HG02973 (cell line): ENCODE results near the gene DSTN.

Source experiments
- ATAC-seq: cut with Tn5 transposase; IDR thresholded peaks from one replicate; pipeline ENCODE4 v1.9.1; 2021; ENCODE audit warnings: moderate library complexity; ENCODE audit not compliant: unreplicated experiment

The DSTN gene

GRCh38 chr20:17569616-17570346 is at the start of gene DSTN:
DSTN (plus strand) TSS chr20:17570075; CDS start chr20:17570209, 134 bp downstream.
- ATAC-seq = peak; percentile 89

- ATAC-seq = no peak
These were observed 49.3 kb upstream of the DSTN start for GRCh38 chr20:17520583-17520982.

- no peak for ATAC-seq
These were observed 47.3 kb upstream of the DSTN start for GRCh38 chr20:17522528-17522927.

GRCh38 chr20:17523326-17523725 is 46.5 kb upstream of the DSTN start:
- no peak for ATAC-seq

GRCh38 chr20:17524560-17524959 is 45.3 kb upstream of the DSTN start:
- ATAC-seq = no peak

- no peak for ATAC-seq
These were observed 44.7 kb upstream of the DSTN start for GRCh38 chr20:17525132-17525531.

GRCh38 chr20:17525650-17526049 is 44.2 kb upstream of the DSTN start:
- peak; percentile 54 for ATAC-seq

- ATAC-seq = no peak
These were observed 40.3 kb upstream of the DSTN start for GRCh38 chr20:17529586-17529985.

GRCh38 chr20:17530153-17530552 is 39.7 kb upstream of the DSTN start:
- no peak for ATAC-seq

- no peak for ATAC-seq
These were observed 38.9 kb upstream of the DSTN start, which contains the start of gene BFSP1 for GRCh38 chr20:17530716-17531664. BFSP1 (minus strand) TSS chr20:17531379; CDS start chr20:17531329, 50 bp downstream.

GRCh38 chr20:17531665-17532025 is 38.2 kb upstream of the DSTN start:
- ATAC-seq = no peak

- ATAC-seq = no peak
These were observed 36.5 kb upstream of the DSTN start for GRCh38 chr20:17533396-17533795.

- no peak for ATAC-seq
These were observed 35.8 kb upstream of the DSTN start for GRCh38 chr20:17534077-17534476.

GRCh38 chr20:17536944-17537444 is 32.9 kb upstream of the DSTN start:
- ATAC-seq = peak; percentile 68

GRCh38 chr20:17537959-17538358 is 31.9 kb upstream of the DSTN start:
- ATAC-seq = no peak

- ATAC-seq = peak; percentile 61
These were observed 31.2 kb upstream of the DSTN start for GRCh38 chr20:17538517-17539170.

- no peak for ATAC-seq
These were observed 28.3 kb upstream of the DSTN start for GRCh38 chr20:17541596-17541995.

- no peak for ATAC-seq
These were observed 27.9 kb upstream of the DSTN start for GRCh38 chr20:17541996-17542395.

- ATAC-seq = no peak
These were observed 27.4 kb upstream of the DSTN start for GRCh38 chr20:17542481-17542880.

GRCh38 chr20:17542993-17543412 is 26.9 kb upstream of the DSTN start:
- no peak for ATAC-seq

GRCh38 chr20:17543531-17544131 is 26.2 kb upstream of the DSTN start:
- ATAC-seq = no peak
